Suprapubic skin (tissue), 4 donors: ENCODE results near the gene MCCC2. TPM values are rescaled to one million over a fixed set of nuclear protein-coding genes. Genes with fewer than 3 reads are reported as not detected.
"Not testable (repeated sequence)": the region's sequence is repeated elsewhere in the genome, so short reads cannot be mapped to it uniquely, and the experiment has no call there.

Experiments
- DNase-seq, 2 donors: peaks; one replicate each; pipeline ENCODE4 v3.0.0-alpha.2; 2019; ENCODE audit warnings: low spot score in 2 of 2
- H3K27ac ChIP-seq: fragments of 200-600 bp; sonication (generic); one replicate; pipeline ENCODE4 v1.5.1; 2019
- H3K27me3 ChIP-seq: fragments of 200-600 bp; sonication (generic); one replicate; pipeline ENCODE4 v1.5.1; 2019
- H3K36me3 ChIP-seq: fragments of 200-600 bp; sonication (generic); one replicate; pipeline ENCODE4 v1.5.1; 2019
- H3K4me1 ChIP-seq: fragments of 200-600 bp; sonication (generic); one replicate; pipeline ENCODE4 v1.5.1; 2019
- H3K4me3 ChIP-seq: fragments of 200-600 bp; sonication (generic); one replicate; pipeline ENCODE4 v1.5.1; 2019; ENCODE audit warnings: mild to moderate bottlenecking
- H3K9me3 ChIP-seq: fragments of 200-600 bp; sonication (generic); one replicate; pipeline ENCODE4 v1.5.1; 2019
- CTCF ChIP-seq, 2 donors: fragments of 200-600 bp in 1 of 2; fragments of 450-650 bp in 1 of 2; sonication (generic) in 1 of 2; IDR thresholded peaks; one replicate each; pipeline ENCODE4 v1.5.1; 2016 to 2019; ENCODE audit warnings: antibody characterized with exemption in 2 of 2, mild to moderate bottlenecking in 1 of 2, moderate library complexity in 1 of 2
- EP300 ChIP-seq: sonication (generic); formaldehyde crosslinking; IDR thresholded peaks from one replicate; pipeline ENCODE4 v1.6.1; 2017; ENCODE audit warnings: antibody characterized with exemption
- POLR2A ChIP-seq, 2 donors: fragments of 450-650 bp; IDR thresholded peaks; one replicate each; pipeline ENCODE4 v1.6.1; 2017; ENCODE audit warnings: antibody characterized with exemption in 2 of 2, mild to moderate bottlenecking in 2 of 2, moderate library complexity in 2 of 2
- POLR2AphosphoS5 ChIP-seq, 3 donors: sonication (generic); formaldehyde crosslinking; IDR thresholded peaks; one replicate each; pipeline ENCODE4 v1.6.1; 2017; ENCODE audit warnings: antibody characterized with exemption in 3 of 3
- WGBS: methylation state at CpG from one replicate; pipeline ENCODE4 v1.1.5; 2018; 5-methylcytosine and 5-hydroxymethylcytosine counted together
- total RNA-seq, 4 donors: library from RNA; depleted of rRNA; stranded (reverse); fragments of >200 nt; gene quantifications; one replicate each; pipeline ENCODE4 v1.1.0, GENCODE V29; 2016

MCCC2 gene
- total RNA-seq, result 10 to 100 TPM; 21.4 to 50.0 (median 35.8) TPM

- TF ChIP-seq CTCF (IDR thresholded peaks at IDR 0.05), result no peak
- peak in 1 of 2 donors; percentile 47 for TF ChIP-seq POLR2A (IDR thresholded peaks at IDR 0.05)
- no peak for TF ChIP-seq EP300
- TF ChIP-seq POLR2AphosphoS5 (IDR thresholded peaks at IDR 0.05), result peak in 2 of 3 donors; percentile 32 to 56
- Histone ChIP-seq H3K4me1 (peaks cover 32% of the 10 kb centered on the region), H3K36me3 (no peaks in the 10 kb centered on the region), H3K27me3 (no peaks in the 10 kb centered on the region), H3K9me3 (no peaks in the 10 kb centered on the region), H3K4me3 (peak within 1 kb of the TSS; percentile 80), H3K27ac (peak within 1 kb of the TSS; percentile 89)
- WGBS, result under 1% methylated on average over 32 of the region's 56 CpGs
- DNase-seq, result peak; percentile 99
Observed at GRCh38 chr5:71586941-71587765, at the start of gene MCCC2. Gene MCCC2 (plus strand): TSS chr5:71587340. CDS start chr5:71587426, 86 bp downstream.

- no peak for DNase-seq
- TF ChIP-seq POLR2A (IDR thresholded peaks at IDR 0.05), result no peak
- TF ChIP-seq POLR2AphosphoS5 (IDR thresholded peaks at IDR 0.05), result no peak
- TF ChIP-seq EP300, result no peak
- no peak for TF ChIP-seq CTCF (IDR thresholded peaks at IDR 0.05)
- Histone ChIP-seq H3K9me3 (no peaks in the 10 kb centered on the region), H3K27me3 (no peaks in the 10 kb centered on the region), H3K27ac (no peak overlapping the region), H3K4me3 (no peak overlapping the region), H3K4me1 (no peaks in the 10 kb centered on the region), H3K36me3 (peaks cover 61% of the 10 kb centered on the region)
- 82% methylated on average over 3 of the region's 3 CpGs for WGBS
Observed at GRCh38 chr5:71537687-71538086, 49.5 kb upstream of the MCCC2 start.

- not testable (repeated sequence) for H3K4me3 ChIP-seq, H3K9me3 ChIP-seq, DNase-seq, H3K27ac ChIP-seq, H3K4me1 ChIP-seq, H3K27me3 ChIP-seq
- H3K36me3 ChIP-seq, result peaks cover 79% of the 10 kb centered on the region
- 98% methylated on average over 7 of the region's 7 CpGs for WGBS
Observed at GRCh38 chr5:71550885-71551284, 36.3 kb upstream of the MCCC2 start.

- not testable (repeated sequence) for DNase-seq, H3K9me3 ChIP-seq, H3K27me3 ChIP-seq, H3K27ac ChIP-seq, H3K4me3 ChIP-seq, H3K4me1 ChIP-seq
- peaks cover 76% of the 10 kb centered on the region for H3K36me3 ChIP-seq
- WGBS, result 97% methylated on average over 10 of the region's 27 CpGs
Observed at GRCh38 chr5:71551582-71551981, 35.6 kb upstream of the MCCC2 start.

DNA sequence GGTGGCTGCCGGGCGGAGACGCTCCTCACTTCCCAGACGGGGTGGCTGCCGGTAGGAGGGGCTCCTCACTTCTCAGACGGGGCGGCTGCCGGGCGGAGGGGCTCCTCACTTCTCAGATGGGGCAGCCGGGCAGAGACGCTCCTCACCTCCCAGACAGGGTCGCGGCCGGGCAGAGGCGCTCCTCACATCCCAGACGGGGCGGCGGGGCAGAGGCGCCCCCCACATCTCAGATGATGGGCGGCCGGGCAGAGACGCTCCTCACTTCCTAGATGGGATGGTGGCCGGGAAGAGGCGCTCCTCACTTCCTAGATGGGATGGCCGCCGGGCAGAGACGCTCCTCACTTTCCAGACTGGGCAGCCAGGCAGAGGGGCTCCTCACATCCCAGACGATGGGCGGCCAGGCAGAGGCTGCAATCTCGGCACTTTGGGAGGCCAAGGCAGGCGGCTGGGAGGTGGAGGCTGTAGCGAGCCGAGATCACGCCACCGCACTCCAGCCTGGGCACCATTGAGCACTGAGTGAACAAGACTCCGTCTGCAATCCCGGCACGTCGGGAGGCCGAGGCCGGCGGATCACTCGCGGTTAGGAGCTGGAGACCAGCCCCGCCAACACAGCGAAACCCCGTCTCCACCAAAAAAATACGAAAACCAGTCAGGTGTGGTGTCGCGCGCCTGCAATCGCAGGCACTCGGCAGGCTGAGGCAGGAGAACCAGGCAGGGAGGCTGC lies 35.0 kb upstream of the MCCC2 start:
- H3K9me3 ChIP-seq, H3K27ac ChIP-seq, H3K27me3 ChIP-seq, DNase-seq, H3K4me1 ChIP-seq, H3K4me3 ChIP-seq: not testable (repeated sequence)
- H3K36me3 ChIP-seq, result peaks cover 75% of the 10 kb centered on the region
- 94% methylated on average over 25 of the region's 53 CpGs for WGBS

- Histone ChIP-seq H3K4me3 (no peak overlapping the region), H3K27me3 (no peaks in the 10 kb centered on the region), H3K36me3 (peaks cover 72% of the 10 kb centered on the region), H3K4me1 (no peaks in the 10 kb centered on the region), H3K9me3 (no peaks in the 10 kb centered on the region), H3K27ac (no peak overlapping the region)
- TF ChIP-seq POLR2A (IDR thresholded peaks at IDR 0.05) (no peak), CTCF (IDR thresholded peaks at IDR 0.05) (no peak), POLR2AphosphoS5 (IDR thresholded peaks at IDR 0.05) (no peak), EP300 (no peak)
- WGBS, result 96% methylated on average over 4 of the region's 4 CpGs
- no peak for DNase-seq
Observed at GRCh38 chr5:71563161-71563560, 24.0 kb upstream of the MCCC2 start.
